SH-SY5Y (cell line): ENCODE data around the gene GRIN3B.

Experiments
- GATA2 ChIP-seq: IDR thresholded peaks from 2 replicates; pipeline ENCODE4 v1.6.1; 2011; ENCODE audit warnings: mild to moderate bottlenecking, low read depth, low read length
- GATA3 ChIP-seq: IDR thresholded peaks from 2 replicates; pipeline ENCODE4 v1.6.1; 2011; ENCODE audit warnings: low read depth, mild to moderate bottlenecking, low read length, moderate library complexity

DNA sequence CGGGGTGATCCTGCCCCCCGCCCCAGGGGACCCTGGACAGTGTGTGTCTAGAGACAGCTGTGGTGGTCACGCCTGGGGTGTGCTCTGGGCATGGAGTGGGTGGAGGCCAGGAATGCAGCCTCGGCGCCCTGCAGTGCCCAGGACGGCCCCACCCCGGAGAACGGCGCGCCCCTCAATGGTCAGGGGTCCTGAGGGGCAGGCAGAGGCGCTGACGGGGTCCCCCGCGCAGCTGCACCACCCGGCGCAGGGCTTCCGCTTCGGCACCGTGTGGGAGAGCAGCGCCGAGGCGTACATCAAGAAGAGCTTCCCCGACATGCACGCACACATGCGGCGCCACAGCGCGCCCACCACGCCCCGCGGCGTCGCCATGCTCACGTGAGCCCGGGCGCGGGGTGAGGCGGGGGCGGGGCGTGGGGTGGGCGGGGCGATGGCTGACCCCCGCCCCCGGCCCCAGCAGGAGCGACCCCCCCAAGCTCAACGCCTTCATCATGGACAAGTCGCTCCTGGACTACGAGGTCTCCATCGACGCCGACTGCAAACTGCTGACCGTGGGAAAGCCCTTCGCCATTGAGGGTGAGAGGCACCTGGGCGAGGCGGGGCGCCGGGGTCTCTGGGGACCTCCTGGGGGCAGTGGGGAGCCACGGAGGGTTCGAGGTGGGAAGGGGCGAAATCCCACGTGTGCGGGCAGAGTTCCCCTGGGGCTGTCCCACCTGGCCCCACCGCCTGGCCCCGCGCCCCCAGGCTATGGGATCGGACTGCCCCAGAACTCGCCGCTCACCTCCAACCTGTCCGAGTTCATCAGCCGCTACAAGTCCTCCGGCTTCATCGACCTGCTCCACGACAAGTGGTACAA is 7.4 kb downstream of the GRIN3B start:
- TF ChIP-seq GATA3, result no peak
- no peak for TF ChIP-seq GATA2
